GM12878 (cell line): ENCODE measurements around the gene NOP56.

Experiments used
- BHLHE40 ChIP-seq, 2 experiments: fragments of 450-650 bp in 1 of 2; IDR thresholded peaks; 2 replicates each; pipeline ENCODE4 v1.6.1; 2011 to 2017; ENCODE audit warnings: low read depth in 2 of 2, borderline replicate concordance in 1 of 2, improper control_type of control experiment in 1 of 2, low read length in 1 of 2, mild to moderate bottlenecking in 1 of 2
- CEBPB ChIP-seq, 2 experiments: fragments of 150-350 bp in 1 of 2; IDR thresholded peaks; 2 replicates each; pipeline ENCODE4 v1.6.1; 2012 to 2014; ENCODE audit warnings: low read depth in 2 of 2, low read length in 2 of 2, borderline replicate concordance in 1 of 2, inconsistent platforms in 1 of 2
- EZH2 ChIP-seq: IDR thresholded peaks from 2 replicates; pipeline ENCODE4 v1.6.1; 2012; ENCODE audit warnings: low read depth, mild to moderate bottlenecking, control low read depth, inconsistent platforms, low read length, borderline replicate concordance; ENCODE audit not compliant: control insufficient read depth
- FOXK2 ChIP-seq: fragments of 450-650 bp; IDR thresholded peaks from 2 replicates; pipeline ENCODE4 v1.6.1; 2017; ENCODE audit warnings: mild to moderate bottlenecking, moderate library complexity
- NFIC ChIP-seq: IDR thresholded peaks from 2 replicates; pipeline ENCODE4 v1.6.1; 2012; ENCODE audit warnings: low read depth, mild to moderate bottlenecking, inconsistent platforms, low read length, moderate library complexity
- POLR2A ChIP-seq: IDR thresholded peaks from 2 replicates; pipeline ENCODE4 v1.6.1; 2011; ENCODE audit warnings: low read depth, mild to moderate bottlenecking, low read length
- TF ChIP-seq, protein P1 (sequence below), 3 experiments: IDR thresholded peaks in 2 of 3; conservative IDR thresholded peaks in 1 of 3; 2 replicates each; pipeline ENCODE4 v1.5.1; 2011; ENCODE audit warnings: low read depth in 3 of 3, low read length in 3 of 3, mild to moderate bottlenecking in 3 of 3, control low read depth in 2 of 3, moderate library complexity in 2 of 3, inconsistent platforms in 1 of 3, mixed read lengths in 1 of 3; ENCODE audit not compliant: control insufficient read depth in 2 of 3, insufficient read depth in 1 of 3; ENCODE audit errors: extremely low read depth in 1 of 3

DNA sequence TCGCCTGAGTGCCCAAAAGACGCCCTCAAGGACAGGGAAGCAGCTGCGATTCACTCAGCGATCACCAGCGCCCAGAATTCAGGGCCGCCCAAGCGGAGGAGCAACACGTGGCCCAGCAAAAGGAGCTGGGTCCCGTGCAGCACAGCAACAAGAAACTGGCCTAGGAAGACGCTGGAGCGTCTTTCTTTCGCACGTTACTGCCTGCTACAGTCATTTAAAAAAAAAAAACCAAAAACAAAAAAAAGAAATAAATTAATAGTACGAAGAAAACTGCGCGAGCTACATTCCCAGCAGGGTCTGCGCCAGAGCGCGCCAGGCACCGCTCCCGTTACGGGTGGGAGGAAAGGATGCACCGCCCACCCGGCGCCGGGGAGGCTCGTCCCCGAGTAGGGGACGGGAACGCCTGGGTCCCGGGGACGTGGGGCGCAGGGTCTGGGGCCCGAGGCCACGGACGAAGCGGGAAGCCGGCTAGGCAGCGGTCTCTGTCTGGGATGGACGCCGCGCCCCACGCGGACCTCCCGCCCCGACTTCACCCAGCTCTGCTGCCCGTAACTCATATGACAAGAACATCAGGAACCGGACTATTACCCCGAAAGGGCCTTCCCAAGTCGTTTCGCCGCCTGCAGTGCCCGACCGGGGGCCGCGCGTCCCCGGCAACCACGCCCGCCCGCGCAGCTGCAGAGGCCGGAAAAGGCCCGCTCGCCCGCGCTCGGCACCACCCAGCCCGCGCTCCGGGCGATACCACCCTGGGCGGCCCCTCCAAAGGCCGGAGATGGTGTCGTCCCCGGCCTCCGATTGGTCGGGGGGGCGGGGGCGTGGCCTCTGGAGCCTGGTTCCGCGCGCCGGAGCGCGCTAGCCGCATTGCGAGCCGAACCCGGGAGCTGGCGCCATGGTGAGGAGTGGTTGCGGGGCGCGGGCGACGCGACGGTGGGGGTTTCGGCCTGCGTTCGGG lies at the start of gene NOP56:
- TF ChIP-seq, protein P1, sequence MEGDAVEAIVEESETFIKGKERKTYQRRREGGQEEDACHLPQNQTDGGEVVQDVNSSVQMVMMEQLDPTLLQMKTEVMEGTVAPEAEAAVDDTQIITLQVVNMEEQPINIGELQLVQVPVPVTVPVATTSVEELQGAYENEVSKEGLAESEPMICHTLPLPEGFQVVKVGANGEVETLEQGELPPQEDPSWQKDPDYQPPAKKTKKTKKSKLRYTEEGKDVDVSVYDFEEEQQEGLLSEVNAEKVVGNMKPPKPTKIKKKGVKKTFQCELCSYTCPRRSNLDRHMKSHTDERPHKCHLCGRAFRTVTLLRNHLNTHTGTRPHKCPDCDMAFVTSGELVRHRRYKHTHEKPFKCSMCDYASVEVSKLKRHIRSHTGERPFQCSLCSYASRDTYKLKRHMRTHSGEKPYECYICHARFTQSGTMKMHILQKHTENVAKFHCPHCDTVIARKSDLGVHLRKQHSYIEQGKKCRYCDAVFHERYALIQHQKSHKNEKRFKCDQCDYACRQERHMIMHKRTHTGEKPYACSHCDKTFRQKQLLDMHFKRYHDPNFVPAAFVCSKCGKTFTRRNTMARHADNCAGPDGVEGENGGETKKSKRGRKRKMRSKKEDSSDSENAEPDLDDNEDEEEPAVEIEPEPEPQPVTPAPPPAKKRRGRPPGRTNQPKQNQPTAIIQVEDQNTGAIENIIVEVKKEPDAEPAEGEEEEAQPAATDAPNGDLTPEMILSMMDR (IDR thresholded peaks at IDR 0.05 in 2 of 3, conservative IDR thresholded peaks at IDR 0.05 in 1 of 3; ENCODE audit: control insufficient read depth in 2 of 3, extremely low read depth in 1 of 3, insufficient read depth in 1 of 3, low read depth in 3 of 3, low read length in 3 of 3): no peak
- TF ChIP-seq BHLHE40 (IDR thresholded peaks at IDR 0.05; ENCODE audit: borderline replicate concordance in 1 of 2, low read depth in 2 of 2, low read length in 1 of 2) (peak; percentile 96 to 97), EZH2 (no peak), POLR2A (peak; percentile 100), CEBPB (IDR thresholded peaks at IDR 0.05; ENCODE audit: borderline replicate concordance in 1 of 2, low read depth in 2 of 2, low read length in 2 of 2) (no peak), FOXK2 (peak; percentile 95), NFIC (no peak; the same call in 1 of the 2 replicates)
